Measurements from ENCODE around the gene LRRC37A3. TPM values are rescaled to one million over a fixed set of nuclear protein-coding genes. Genes with fewer than 3 reads are reported as not detected.
"Not testable (repeated sequence)": the region's sequence is repeated elsewhere in the genome, so short reads cannot be mapped to it uniquely, and the experiment has no call there.

The LRRC37A3 gene
- total RNA-seq, 1 donor from 2014 or later, result 16.4 TPM

- H3K4me1 Mint-ChIP-seq (ENCODE audit: low read depth, unreplicated experiment); H3K27ac ChIP-seq (ENCODE audit: low read depth, low read length): not testable (repeated sequence)
Measured at GRCh38 chr17:64829068-64829467, 90.2 kb downstream of the LRRC37A3 start.

GRCh38 chr17:64818904-64819303 is 100.4 kb downstream of the LRRC37A3 start:
- H3K9ac ChIP-seq (ENCODE audit: low read length); H3K27me3 ChIP-seq (ENCODE audit: insufficient read depth, low read length); H3K36me3 Mint-ChIP-seq (ENCODE audit: low read depth, unreplicated experiment); H3K4me1 ChIP-seq (ENCODE audit: insufficient read depth, low read length); H3K36me3 ChIP-seq (ENCODE audit: insufficient read depth, low read length); H3K9me3 ChIP-seq (ENCODE audit: insufficient read depth, low read depth, low read length); H2AFZ ChIP-seq (ENCODE audit: low read depth, low read length); H4K20me1 ChIP-seq (ENCODE audit: insufficient read depth, low read length); H3K79me2 ChIP-seq (ENCODE audit: insufficient read depth, low read length); H3K27ac Mint-ChIP-seq (ENCODE audit: unreplicated experiment); H3K4me1 Mint-ChIP-seq (ENCODE audit: low read depth, unreplicated experiment); H3K4me3 Mint-ChIP-seq (ENCODE audit: unreplicated experiment); H3K27ac ChIP-seq (ENCODE audit: low read depth, low read length); H3K9me3 Mint-ChIP-seq (ENCODE audit: unreplicated experiment); DNase-seq (ENCODE audit: low read depth); H3K4me2 ChIP-seq (ENCODE audit: low read length); H3K4me3 ChIP-seq (ENCODE audit: insufficient read depth, low read depth, low read length); FAIRE-seq; H3K27me3 Mint-ChIP-seq (ENCODE audit: low read depth, unreplicated experiment): not testable (repeated sequence)

More at GRCh38 chr17:64829068-64829467, 90.2 kb downstream of the LRRC37A3 start:
- not testable (repeated sequence) for H3K36me3 ChIP-seq (ENCODE audit: insufficient read depth, low read length); H3K9ac ChIP-seq (ENCODE audit: low read length); H3K9me3 Mint-ChIP-seq (ENCODE audit: unreplicated experiment); H2AFZ ChIP-seq (ENCODE audit: low read depth, low read length); H3K4me1 ChIP-seq (ENCODE audit: insufficient read depth, low read length); H3K79me2 ChIP-seq (ENCODE audit: insufficient read depth, low read length); H3K27ac Mint-ChIP-seq (ENCODE audit: unreplicated experiment); H4K20me1 ChIP-seq (ENCODE audit: insufficient read depth, low read length); DNase-seq (ENCODE audit: low read depth); H3K27me3 Mint-ChIP-seq (ENCODE audit: low read depth, unreplicated experiment); H3K4me3 Mint-ChIP-seq (ENCODE audit: unreplicated experiment); FAIRE-seq; H3K4me2 ChIP-seq (ENCODE audit: low read length); H3K27me3 ChIP-seq (ENCODE audit: insufficient read depth, low read length); H3K4me3 ChIP-seq (ENCODE audit: insufficient read depth, low read depth, low read length); H3K9me3 ChIP-seq (ENCODE audit: insufficient read depth, low read depth, low read length); H3K36me3 Mint-ChIP-seq (ENCODE audit: low read depth, unreplicated experiment)

GRCh38 chr17:64815833-64816198 is 103.5 kb downstream of the LRRC37A3 start:
- not testable (repeated sequence) for H3K4me3 ChIP-seq (ENCODE audit: insufficient read depth, low read depth, low read length); H2AFZ ChIP-seq (ENCODE audit: low read depth, low read length); H3K9me3 ChIP-seq (ENCODE audit: insufficient read depth, low read depth, low read length); H3K4me2 ChIP-seq (ENCODE audit: low read length); H3K27me3 ChIP-seq (ENCODE audit: insufficient read depth, low read length); H3K79me2 ChIP-seq (ENCODE audit: insufficient read depth, low read length); H3K36me3 ChIP-seq (ENCODE audit: insufficient read depth, low read length); H3K4me1 Mint-ChIP-seq (ENCODE audit: low read depth, unreplicated experiment); H3K4me3 Mint-ChIP-seq (ENCODE audit: unreplicated experiment); H3K27me3 Mint-ChIP-seq (ENCODE audit: low read depth, unreplicated experiment); H3K27ac ChIP-seq (ENCODE audit: low read depth, low read length); H3K36me3 Mint-ChIP-seq (ENCODE audit: low read depth, unreplicated experiment); H3K27ac Mint-ChIP-seq (ENCODE audit: unreplicated experiment); H3K4me1 ChIP-seq (ENCODE audit: insufficient read depth, low read length); H3K9me3 Mint-ChIP-seq (ENCODE audit: unreplicated experiment); H3K9ac ChIP-seq (ENCODE audit: low read length); H4K20me1 ChIP-seq (ENCODE audit: insufficient read depth, low read length); DNase-seq (ENCODE audit: low read depth); FAIRE-seq

DNA sequence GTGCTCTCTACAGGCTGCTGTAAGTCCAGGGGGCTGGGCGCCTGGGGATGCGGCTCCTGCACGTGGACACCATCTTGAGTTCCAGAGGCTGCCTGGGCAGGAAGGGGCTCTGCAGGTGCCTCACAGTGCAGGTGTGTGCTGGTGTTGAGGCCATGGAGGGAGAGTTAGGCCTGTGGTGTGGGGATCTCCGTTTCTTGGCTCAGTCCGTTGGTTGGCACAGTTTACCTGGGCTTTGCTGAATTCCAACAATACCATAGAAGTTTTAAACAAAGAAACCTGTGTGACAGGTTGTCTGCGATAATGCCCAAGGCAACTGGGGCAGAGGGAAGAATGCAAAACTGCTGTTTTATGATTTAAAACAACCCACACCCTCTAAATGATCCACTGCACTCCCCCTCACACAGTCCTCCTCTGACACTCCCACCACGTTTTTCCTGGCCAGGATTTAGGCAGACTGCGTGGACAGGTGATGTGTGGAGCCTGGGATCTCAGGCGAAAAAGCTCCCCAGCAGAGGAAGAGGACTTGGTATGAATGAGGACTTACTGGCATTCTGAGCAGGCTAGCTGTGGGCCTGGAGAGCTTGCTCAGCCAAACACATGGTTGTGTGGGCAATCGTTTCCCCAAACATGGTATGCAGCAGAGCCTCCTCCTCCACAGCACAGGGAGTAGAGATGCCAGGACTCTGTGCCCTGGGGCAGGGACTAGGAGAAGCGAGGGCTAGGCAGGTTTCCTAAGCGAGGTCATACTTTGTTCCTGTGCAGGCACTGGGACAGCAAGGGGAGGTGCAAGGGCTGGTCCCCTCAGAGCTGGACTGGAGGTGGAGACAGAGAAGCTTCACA is 104.1 kb downstream of the LRRC37A3 start:
- H3K4me3 ChIP-seq (ENCODE audit: insufficient read depth, low read depth, low read length); H3K27ac ChIP-seq (ENCODE audit: low read depth, low read length); H3K27ac Mint-ChIP-seq (ENCODE audit: unreplicated experiment); H3K9ac ChIP-seq (ENCODE audit: low read length); H3K4me1 Mint-ChIP-seq (ENCODE audit: low read depth, unreplicated experiment); DNase-seq (ENCODE audit: low read depth); H2AFZ ChIP-seq (ENCODE audit: low read depth, low read length); H3K27me3 ChIP-seq (ENCODE audit: insufficient read depth, low read length); H3K9me3 Mint-ChIP-seq (ENCODE audit: unreplicated experiment); H3K4me2 ChIP-seq (ENCODE audit: low read length); H3K4me1 ChIP-seq (ENCODE audit: insufficient read depth, low read length); H3K4me3 Mint-ChIP-seq (ENCODE audit: unreplicated experiment); H3K79me2 ChIP-seq (ENCODE audit: insufficient read depth, low read length); FAIRE-seq; H3K27me3 Mint-ChIP-seq (ENCODE audit: low read depth, unreplicated experiment); H4K20me1 ChIP-seq (ENCODE audit: insufficient read depth, low read length); H3K9me3 ChIP-seq (ENCODE audit: insufficient read depth, low read depth, low read length); H3K36me3 Mint-ChIP-seq (ENCODE audit: low read depth, unreplicated experiment); H3K36me3 ChIP-seq (ENCODE audit: insufficient read depth, low read length): not testable (repeated sequence)

DNA sequence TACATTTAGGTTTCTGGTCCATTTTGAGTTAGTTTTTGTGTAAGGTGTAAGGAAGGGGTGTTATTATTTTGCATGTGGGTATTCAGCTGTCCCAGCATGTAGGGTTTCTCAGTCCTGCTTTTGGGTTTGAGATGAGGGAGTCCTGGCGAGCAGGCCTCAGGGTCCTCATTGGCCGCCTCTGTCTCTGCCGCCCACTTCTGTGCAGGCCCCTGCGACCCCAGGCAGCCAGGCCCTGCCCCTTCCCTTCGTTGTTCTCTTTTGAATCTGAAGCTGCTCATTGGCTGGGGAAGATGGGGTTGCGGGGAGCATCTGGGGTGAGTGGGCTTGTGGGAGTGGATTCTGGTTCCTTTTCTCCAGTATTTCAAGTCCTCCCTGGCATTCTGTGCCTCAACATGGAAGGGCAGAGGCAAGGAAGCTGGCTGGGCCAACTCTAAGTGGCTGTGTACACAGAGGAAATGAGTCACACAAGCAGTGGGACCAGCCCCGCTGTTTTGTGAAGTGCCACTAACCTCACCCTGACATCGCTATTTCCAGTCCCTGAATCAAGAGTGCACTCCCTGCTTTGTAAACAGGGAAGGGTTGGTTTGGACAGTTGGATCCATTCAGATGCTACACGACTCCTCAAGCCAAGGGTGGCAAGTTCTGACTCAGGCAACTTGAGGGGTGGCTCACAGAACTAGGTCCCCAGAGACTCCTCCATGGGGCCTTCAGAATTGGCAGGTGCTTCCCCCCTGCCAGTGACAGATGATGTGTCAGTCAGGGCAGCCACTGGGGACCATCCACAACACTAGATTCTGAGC is 110.9 kb downstream of the LRRC37A3 start:
- not testable (repeated sequence) for H3K27me3 Mint-ChIP-seq (ENCODE audit: low read depth, unreplicated experiment); H3K4me3 ChIP-seq (ENCODE audit: insufficient read depth, low read depth, low read length); H3K27me3 ChIP-seq (ENCODE audit: insufficient read depth, low read length); H3K4me3 Mint-ChIP-seq (ENCODE audit: unreplicated experiment); H3K36me3 Mint-ChIP-seq (ENCODE audit: low read depth, unreplicated experiment); H3K4me1 ChIP-seq (ENCODE audit: insufficient read depth, low read length); H3K9me3 Mint-ChIP-seq (ENCODE audit: unreplicated experiment); H4K20me1 ChIP-seq (ENCODE audit: insufficient read depth, low read length); H3K4me1 Mint-ChIP-seq (ENCODE audit: low read depth, unreplicated experiment); H3K9me3 ChIP-seq (ENCODE audit: insufficient read depth, low read depth, low read length); H3K27ac Mint-ChIP-seq (ENCODE audit: unreplicated experiment); H3K9ac ChIP-seq (ENCODE audit: low read length); H3K79me2 ChIP-seq (ENCODE audit: insufficient read depth, low read length); H3K36me3 ChIP-seq (ENCODE audit: insufficient read depth, low read length); H3K27ac ChIP-seq (ENCODE audit: low read depth, low read length); H2AFZ ChIP-seq (ENCODE audit: low read depth, low read length)
- DNase-seq (ENCODE audit: low read depth), result peak; percentile 35
- peak; percentile 59 for FAIRE-seq
- H3K4me2 ChIP-seq (ENCODE audit: low read length), result peak overlapping the region; percentile 48

Measured in astrocyte (in vitro differentiated cells and primary cell).